Loucy (cell line): Measurements from ENCODE around the gene KRTAP17-1.

Source experiments
- CTCF ChIP-seq: fragments of 200-600 bp; sonication (generic); conservative IDR thresholded peaks from 2 replicates; pipeline ENCODE4 v1.5.1; 2014; ENCODE audit warnings: mild to moderate bottlenecking, antibody characterized with exemption, low read length
- EZH2phosphoT487 ChIP-seq: fragments of 200-600 bp; IDR thresholded peaks from 2 replicates; pipeline ENCODE4 v1.6.1; 2018; ENCODE audit warnings: antibody characterized with exemption, mild to moderate bottlenecking, moderate library complexity, borderline replicate concordance

- TF ChIP-seq CTCF (no peak), EZH2phosphoT487 (no peak)
Observed at GRCh38 chr17:41333836-41334235, 18.3 kb upstream of the KRTAP17-1 start.
